Adrenal gland (tissue), 12 donors: ENCODE measurements around the gene SIGLEC1. TPM values are rescaled to one million over a fixed set of nuclear protein-coding genes. Genes with fewer than 3 reads are reported as not detected.

Experiments used
- DNase-seq, 7 donors: peaks; one replicate each; pipeline ENCODE4 v3.0.0-alpha.2; 2019 to 2020
- H3K27ac ChIP-seq, 5 donors: fragments of 200-600 bp; sonication (generic) in 4 of 5; 1 replicate in 3 of 5; 2 replicates in 2 of 5; pipeline versions ENCODE4 v1.5.1 to v1.8.0; 2016 to 2020; ENCODE audit warnings: mild to moderate bottlenecking in 1 of 5
- H3K27me3 ChIP-seq: fragments of 200-600 bp; 2 replicates; pipeline ENCODE4 v1.8.0; 2021
- H3K36me3 ChIP-seq, 2 donors: fragments of 200-600 bp; replicated peaks in 1 of 2; 1 replicate in 1 of 2; 2 replicates in 1 of 2; pipeline versions ENCODE4 v1.5.1 to v1.8.0; 2018 to 2022
- H3K4me1 ChIP-seq, 2 donors: fragments of 200-600 bp; replicated peaks in 1 of 2; 1 replicate in 1 of 2; 2 replicates in 1 of 2; pipeline versions ENCODE4 v1.5.1 to v1.8.0; 2018 to 2021
- H3K4me3 ChIP-seq, 4 donors: fragments of 200-600 bp; sonication (generic) in 3 of 4; one replicate each; pipeline ENCODE4 v1.5.1; 2016 to 2018
- H3K9me3 ChIP-seq, 3 donors: fragments of 200-600 bp; sonication (generic) in 1 of 3; replicated peaks in 1 of 3; 1 replicate in 2 of 3; 2 replicates in 1 of 3; pipeline versions ENCODE4 v1.5.1 to v1.8.0; 2016 to 2021
- POLR2A ChIP-seq, 2 donors: fragments of 450-650 bp; IDR thresholded peaks; one replicate each; pipeline ENCODE4 v1.6.1; 2017; ENCODE audit warnings: antibody characterized with exemption in 2 of 2, mild to moderate bottlenecking in 2 of 2, moderate library complexity in 1 of 2
- WGBS, 4 donors: extraction: QIAGEN DNeasy Blood & Tissue Kit in 2 of 4; methylation state at CpG; one replicate each; pipeline versions ENCODE4 v1.1.5 to v1.1.7; 2013 to 2017; 5-methylcytosine and 5-hydroxymethylcytosine counted together
- intact Hi-C, 2 donors: fragments of 100-400 bp; cut with DNase I; formaldehyde crosslinking; loops; one replicate each; pipeline versions ENCODE4 v1.14.1 to v1.15.0; 2022 to 2023
- polyA plus RNA-seq, 3 donors: library from polyadenylated mRNA; stranded (reverse); fragments of 200-250 nt in 2 of 3; fragments of 350-450 nt in 1 of 3; fragmentation: Illumina TruSeq in 1 of 3; extraction: RNeasy Lipid Tissue Mini Kit (QIAGEN cat#74804) in 1 of 3; gene quantifications; one replicate each; pipeline ENCODE4 v1.2.3, GENCODE V29; 2013 to 2014
- total RNA-seq, 9 donors: library from RNA; depleted of rRNA in 4 of 9; stranded (reverse); fragments of >200 nt in 4 of 9; fragments of 120-200 nt in 1 of 9; fragmentation: NEBNext Ultra II Directional in 1 of 9; extraction: Animal tissue kit (Norgen Biotek cat#: 25700) in 1 of 9; gene quantifications; one replicate each; pipeline versions ENCODE4 v1.1.0 to v1.2.4, GENCODE V29; 2013 to 2023
- TF ChIP-seq, protein P1 (sequence below), 6 experiments: fragments of 450-650 bp in 4 of 6; fragments of 200-600 bp in 2 of 6; sonication (generic) in 1 of 6; IDR thresholded peaks; 1 replicate in 5 of 6; 2 replicates in 1 of 6; pipeline versions ENCODE4 v1.5.1 to v1.8.0; 2016 to 2021; ENCODE audit warnings: antibody characterized with exemption in 6 of 6, mild to moderate bottlenecking in 2 of 6, moderate library complexity in 1 of 6
- donor health status: healthy with polysubstance abuse.
- donor health status: Bipolar disorder and iron deficiency.
- donor health status: DM: yes; HTN: yes; CAD: no.
- donor health status: DM: no; HTN: no; CAD: no.
- donor health status: DM: no; HTN: no; CAD: no.
- donor health status: DM: yes; HTN: yes; CAD: no.

Gene SIGLEC1
- total and polyA plus RNA-seq, 12 donors = 0.33 to 47.2 (median 28.7) TPM

DNA sequence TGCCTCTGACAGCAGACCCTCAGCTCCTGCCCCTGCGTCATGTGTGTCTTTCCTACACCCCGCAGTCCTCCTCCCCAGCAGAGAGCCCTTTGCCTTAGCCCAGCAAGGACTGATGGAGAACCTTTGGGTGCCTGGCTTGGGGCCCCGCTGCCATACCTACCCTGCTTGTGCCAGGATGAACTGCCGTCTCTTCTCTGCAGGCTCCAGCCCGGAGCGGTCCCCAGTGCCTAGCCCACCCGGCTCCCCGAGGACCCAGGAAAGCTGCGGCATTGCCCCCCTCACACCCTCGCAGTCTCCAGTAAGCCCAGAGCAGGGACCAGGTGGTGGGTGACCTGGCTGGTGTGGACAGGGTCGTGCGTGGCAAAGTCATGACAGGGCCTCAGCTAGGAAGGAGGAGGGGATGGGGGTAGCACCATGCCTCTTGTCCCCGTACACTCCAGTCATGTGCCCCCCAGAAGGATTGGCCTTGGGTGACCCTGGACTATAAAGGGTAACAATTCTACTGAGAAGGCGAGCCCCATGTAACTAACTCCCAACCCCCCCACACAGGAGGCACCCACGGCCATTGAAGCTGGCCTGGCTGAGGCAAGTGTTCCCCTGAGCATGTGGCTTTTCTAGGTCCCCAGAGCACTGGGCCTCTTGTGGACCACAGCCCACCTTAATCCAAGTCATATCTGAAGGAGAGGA, 28.4 kb upstream of the SIGLEC1 start:
- H3K27ac ChIP-seq = peak overlapping the region in 1 of 5 donors; percentile 58
- no peak for DNase-seq
- 81 to 94% (median 87%) methylated on average over 2 to 15 of the region's 15 CpGs for whole genome bisulfite sequencing, 4 donors

DNA sequence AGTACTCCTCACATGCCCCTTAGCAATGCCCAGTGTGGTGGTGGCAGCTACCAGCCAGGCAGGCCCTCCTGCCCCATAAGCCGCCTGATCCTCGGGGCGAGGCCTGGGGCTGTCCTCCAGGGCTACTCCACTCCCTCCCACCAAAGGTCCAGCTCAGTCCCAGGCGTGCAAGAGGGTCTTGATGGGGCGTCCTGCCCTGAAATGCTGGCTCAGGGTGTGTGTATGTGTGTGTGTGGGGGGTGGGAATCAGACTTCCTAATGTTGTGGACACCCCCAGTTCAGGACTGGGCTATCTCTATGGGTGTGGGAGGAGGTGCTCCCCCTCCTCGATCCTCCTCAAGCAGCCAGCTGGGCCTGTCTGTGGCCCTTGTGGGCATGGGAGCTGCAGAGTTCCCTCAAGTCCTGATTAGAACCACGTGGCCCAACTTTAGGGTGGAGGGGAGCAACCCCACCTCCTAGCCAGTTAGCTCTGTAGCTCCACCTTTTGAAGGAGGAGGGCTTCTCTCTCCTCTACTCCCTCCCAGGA, 27.6 kb upstream of the SIGLEC1 start:
- Histone ChIP-seq H3K27ac (peak overlapping the region in 1 of 5 donors; percentile 58), H3K27me3 (no peaks in the 10 kb centered on the region), H3K36me3 (no peaks in the 10 kb centered on the region), H3K4me3 (no peak overlapping the region), H3K9me3 (no peaks in the 10 kb centered on the region), H3K4me1 (no peaks in the 10 kb centered on the region)
- no peak for DNase-seq
- intact Hi-C loops = no loop called here
- TF ChIP-seq, protein P1, sequence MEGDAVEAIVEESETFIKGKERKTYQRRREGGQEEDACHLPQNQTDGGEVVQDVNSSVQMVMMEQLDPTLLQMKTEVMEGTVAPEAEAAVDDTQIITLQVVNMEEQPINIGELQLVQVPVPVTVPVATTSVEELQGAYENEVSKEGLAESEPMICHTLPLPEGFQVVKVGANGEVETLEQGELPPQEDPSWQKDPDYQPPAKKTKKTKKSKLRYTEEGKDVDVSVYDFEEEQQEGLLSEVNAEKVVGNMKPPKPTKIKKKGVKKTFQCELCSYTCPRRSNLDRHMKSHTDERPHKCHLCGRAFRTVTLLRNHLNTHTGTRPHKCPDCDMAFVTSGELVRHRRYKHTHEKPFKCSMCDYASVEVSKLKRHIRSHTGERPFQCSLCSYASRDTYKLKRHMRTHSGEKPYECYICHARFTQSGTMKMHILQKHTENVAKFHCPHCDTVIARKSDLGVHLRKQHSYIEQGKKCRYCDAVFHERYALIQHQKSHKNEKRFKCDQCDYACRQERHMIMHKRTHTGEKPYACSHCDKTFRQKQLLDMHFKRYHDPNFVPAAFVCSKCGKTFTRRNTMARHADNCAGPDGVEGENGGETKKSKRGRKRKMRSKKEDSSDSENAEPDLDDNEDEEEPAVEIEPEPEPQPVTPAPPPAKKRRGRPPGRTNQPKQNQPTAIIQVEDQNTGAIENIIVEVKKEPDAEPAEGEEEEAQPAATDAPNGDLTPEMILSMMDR (IDR thresholded peaks at IDR 0.05) = no peak
- no peak for TF ChIP-seq POLR2A (IDR thresholded peaks at IDR 0.05)
- 79 to 88% (median 84%) methylated on average over 2 to 7 of the region's 7 CpGs for WGBS, 4 donors

More for the DNA sequence above, 28.4 kb upstream of the SIGLEC1 start:
- H3K36me3 ChIP-seq = no peaks in the 10 kb centered on the region
- TF ChIP-seq POLR2A (IDR thresholded peaks at IDR 0.05) = no peak
- TF ChIP-seq, protein P1 (IDR thresholded peaks at IDR 0.05) = no peak
- H3K9me3 ChIP-seq = no peaks in the 10 kb centered on the region
- H3K27me3 ChIP-seq = no peaks in the 10 kb centered on the region
- H3K4me3 ChIP-seq = no peak overlapping the region
- intact Hi-C loops = no loop called here
- no peaks in the 10 kb centered on the region for H3K4me1 ChIP-seq

DNA sequence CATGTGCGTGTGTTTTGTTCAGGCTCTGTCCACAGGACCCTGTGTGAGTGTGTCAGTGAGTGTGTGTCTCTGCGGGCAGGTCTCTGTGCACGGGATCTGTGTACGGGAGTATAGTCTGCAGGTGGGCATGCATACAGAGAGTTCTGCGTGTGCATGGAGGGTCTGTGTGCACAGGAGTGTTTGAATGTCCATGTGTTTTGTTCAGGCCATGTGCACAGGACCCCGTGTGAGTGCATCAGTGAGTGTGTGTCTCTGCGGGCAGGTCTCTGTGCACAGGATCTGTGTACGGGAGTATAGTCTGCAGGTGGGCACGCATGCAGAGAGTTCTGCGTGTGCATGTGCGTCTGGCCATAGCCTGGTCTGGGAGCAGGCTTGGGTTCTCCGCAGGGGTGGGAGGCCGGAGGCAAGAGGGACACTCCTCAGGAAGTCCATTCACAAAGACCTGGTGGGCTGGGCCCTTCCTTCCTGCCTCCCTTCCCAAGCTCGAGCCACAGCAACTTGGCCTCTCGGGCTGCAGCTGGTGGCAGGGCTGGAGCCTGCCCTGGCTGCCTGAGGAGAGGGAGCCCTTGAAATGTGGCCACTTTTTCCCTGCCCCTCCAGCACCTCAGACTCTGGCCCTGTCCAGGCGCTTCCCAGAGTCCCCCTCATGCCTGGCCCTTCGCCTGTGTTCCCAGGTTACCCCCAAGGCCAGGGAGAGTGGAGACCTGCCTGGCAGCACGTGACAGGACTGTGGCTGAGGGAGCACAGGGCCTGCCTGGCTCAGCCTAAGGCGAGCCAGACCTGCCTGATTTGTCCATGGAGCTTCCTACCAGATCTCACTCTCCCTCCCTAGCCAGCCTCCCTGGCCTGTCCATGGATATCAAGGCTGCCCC, 26.9 kb upstream of the SIGLEC1 start:
- Histone ChIP-seq H3K4me1 (no peaks in the 10 kb centered on the region), H3K36me3 (no peaks in the 10 kb centered on the region), H3K4me3 (no peak overlapping the region), H3K9me3 (no peaks in the 10 kb centered on the region), H3K27ac (peak overlapping the region in 1 of 5 donors; percentile 58), H3K27me3 (no peaks in the 10 kb centered on the region)
- TF ChIP-seq, protein P1 (IDR thresholded peaks at IDR 0.05) = no peak
- no peak for TF ChIP-seq POLR2A (IDR thresholded peaks at IDR 0.05)
- peak in 3 of 7 donors; percentile 23 to 62 (median 28) for DNase-seq
- intact Hi-C loops = no loop called here
- WGBS, 4 donors = 68 to 88% (median 72%) methylated on average over 7 to 19 of the region's 19 CpGs
